GM23338 (cell line): ENCODE results near the gene FRK. TPM values are rescaled to one million over a fixed set of nuclear protein-coding genes. Genes with fewer than 3 reads are reported as not detected.

ENCODE experiments used
- ATAC-seq: fragments of 200-7000 bp; cut with Tn5 transposase; 3 replicates; pipeline ENCODE4 v1.9.1; 2020
- DNase-seq: peaks from one replicate; pipeline ENCODE4 v3.0.0-alpha.2; 2015; ENCODE audit warnings: low spot score
- H2AFZ ChIP-seq: fragments of 200-600 bp; sonication (generic); 2 replicates; pipeline ENCODE4 v1.8.0; 2016; ENCODE audit warnings: antibody characterized with exemption, mild to moderate bottlenecking, moderate library complexity
- H3F3A ChIP-seq: fragments of 200-600 bp; sonication (generic); replicated peaks from 2 replicates; pipeline ENCODE4 v1.8.0; 2017; ENCODE audit warnings: antibody characterized with exemption, mixed run types, low read depth
- H3K27ac ChIP-seq: fragments of 200-600 bp; sonication (generic); 2 replicates; pipeline ENCODE4 v1.6.1; 2016; ENCODE audit warnings: low read depth
- H3K27me3 ChIP-seq: fragments of 200-600 bp; sonication (generic); 2 replicates; pipeline ENCODE4 v1.8.0; 2016; ENCODE audit warnings: mild to moderate bottlenecking, mixed run types, moderate library complexity; ENCODE audit not compliant: insufficient read depth
- H3K36me3 ChIP-seq: fragments of 200-600 bp; sonication (generic); 2 replicates; pipeline ENCODE4 v1.8.0; 2016; ENCODE audit warnings: mild to moderate bottlenecking; ENCODE audit not compliant: insufficient read depth
- H3K4me1 ChIP-seq: fragments of 200-600 bp; sonication (generic); 2 replicates; pipeline ENCODE4 v1.8.0; 2016; ENCODE audit warnings: mild to moderate bottlenecking, moderate library complexity; ENCODE audit not compliant: insufficient read depth
- H3K4me2 ChIP-seq: fragments of 200-600 bp; sonication (generic); 2 replicates; pipeline ENCODE4 v1.7.1; 2017; ENCODE audit warnings: mixed run types
- H3K4me3 ChIP-seq: fragments of 200-600 bp; sonication (generic); 2 replicates; pipeline ENCODE4 v1.6.1; 2016; ENCODE audit warnings: mixed run types
- H3K79me2 ChIP-seq: fragments of 200-600 bp; sonication (generic); replicated peaks from 2 replicates; pipeline ENCODE4 v1.8.0; 2017; ENCODE audit warnings: mild to moderate bottlenecking; ENCODE audit not compliant: insufficient read depth
- H3K9me2 ChIP-seq: fragments of 200-600 bp; sonication (generic); 2 replicates; pipeline ENCODE4 v1.8.0; 2017; ENCODE audit not compliant: insufficient read depth
- H4K20me1 ChIP-seq: fragments of 200-600 bp; sonication (generic); replicated peaks from 2 replicates; pipeline ENCODE4 v1.8.0; 2017; ENCODE audit warnings: mild to moderate bottlenecking; ENCODE audit not compliant: insufficient read depth
- H3K27ac Mint-ChIP-seq: 2 replicates; pipeline ENCODE4 v1.8.0; 2020; ENCODE audit warnings: inconsistent platforms, mild to moderate bottlenecking, moderate library complexity, mixed read lengths
- H3K27me3 Mint-ChIP-seq: 3 replicates; pipeline ENCODE4 v1.8.0; 2022; ENCODE audit warnings: low read depth, mild to moderate bottlenecking, moderate library complexity, mixed read lengths, inconsistent platforms; ENCODE audit not compliant: insufficient read depth, poor library complexity
- H3K36me3 Mint-ChIP-seq: 3 replicates; pipeline ENCODE4 v1.8.0; 2021; ENCODE audit warnings: low read depth, mild to moderate bottlenecking, inconsistent platforms, moderate library complexity, mixed read lengths
- H3K4me1 Mint-ChIP-seq: 3 replicates; pipeline ENCODE4 v1.8.0; 2020; ENCODE audit warnings: mild to moderate bottlenecking, inconsistent platforms, mixed read lengths
- H3K4me3 Mint-ChIP-seq: 3 replicates; pipeline ENCODE4 v1.8.0; 2021; ENCODE audit warnings: moderate library complexity, mild to moderate bottlenecking, inconsistent platforms, mixed read lengths
- H3K9me3 Mint-ChIP-seq: 3 replicates; pipeline ENCODE4 v1.8.0; 2020; ENCODE audit warnings: moderate library complexity, mild to moderate bottlenecking, inconsistent platforms, mixed read lengths
- NANOG ChIP-seq: IDR thresholded peaks from 2 replicates; pipeline ENCODE4 v1.6.1; 2016; ENCODE audit warnings: antibody characterized with exemption, borderline replicate concordance
- STAT1 ChIP-seq: IDR thresholded peaks from one replicate; pipeline ENCODE4 v1.6.1; 2016; ENCODE audit warnings: antibody characterized with exemption; ENCODE audit not compliant: unreplicated experiment
- polyA plus RNA-seq: library from polyadenylated mRNA; unstranded; fragments of >200 nt; fragmentation: Nextera tagmentation; extraction: Ambion mirVana; gene quantifications from 2 replicates; pipeline ENCODE4 v1.2.1, GENCODE V29; 2016
- total RNA-seq: library from RNA; depleted of rRNA; stranded (reverse); fragments of >200 nt; shearing (Covaris generic); gene quantifications from 2 replicates; pipeline ENCODE4 v1.2.3, GENCODE V29; 2014
- TF ChIP-seq, protein P1 (sequence below): fragments of 250-450 bp; sonication (Bioruptor Pico); IDR thresholded peaks from 2 replicates; pipeline ENCODE4 v1.5.0; 2020; ENCODE audit warnings: mild to moderate bottlenecking, moderate library complexity

FRK gene
- total and polyA plus RNA-seq, 2 experiments from 2014 or later = 0.06 to 0.24 TPM

DNA sequence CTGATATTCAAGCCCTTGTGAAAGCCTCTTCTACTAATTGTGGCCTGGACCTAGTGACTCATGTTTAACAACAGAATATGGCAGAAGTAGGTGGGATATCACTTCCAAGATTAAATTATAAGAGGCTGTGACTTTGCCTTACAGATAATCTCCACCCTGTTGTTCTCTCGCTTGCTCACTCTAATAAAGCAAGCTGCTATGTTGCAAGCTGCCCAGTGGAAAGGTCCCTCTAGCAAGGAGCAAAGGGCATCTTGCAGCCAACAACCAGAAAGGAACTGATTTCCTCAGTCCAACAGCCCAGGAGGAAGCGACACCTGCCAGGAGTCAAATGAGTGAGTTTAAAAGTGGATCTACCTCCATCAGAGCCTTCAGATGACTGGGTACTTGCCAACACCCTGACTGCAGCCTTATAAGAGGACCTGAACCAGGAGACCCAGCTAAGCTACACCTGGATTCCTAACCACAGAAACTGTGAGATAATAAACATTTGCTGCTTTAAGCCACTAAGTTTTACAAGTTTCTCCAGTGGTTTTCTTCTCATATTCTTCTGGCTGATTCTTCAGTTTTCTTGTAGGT lies 112.6 kb downstream of the FRK start:
- Histone ChIP-seq H3K36me3 (no peaks in the 10 kb centered on the region), H2AFZ (no peak overlapping the region), H3K4me1 (no peaks in the 10 kb centered on the region), H3K4me2 (no peak overlapping the region), H3K4me3 (no peak overlapping the region), H3K9me2 (no peaks in the 10 kb centered on the region), H4K20me1 (no peaks in the 10 kb centered on the region), H3K27ac (no peak overlapping the region), H3K27me3 (no peaks in the 10 kb centered on the region), H3F3A (no peaks in the 10 kb centered on the region), H3K79me2 (no peaks in the 10 kb centered on the region)
- H3K36me3 Mint-ChIP-seq = no peaks in the 10 kb centered on the region
- no peak for DNase-seq
- H3K27me3 Mint-ChIP-seq = no peaks in the 10 kb centered on the region
- H3K4me3 Mint-ChIP-seq = no peak overlapping the region
- peaks cover 7% of the 10 kb centered on the region for H3K9me3 Mint-ChIP-seq
- no peak overlapping the region for H3K27ac Mint-ChIP-seq
- ATAC-seq = no peak
- TF ChIP-seq, protein P1, sequence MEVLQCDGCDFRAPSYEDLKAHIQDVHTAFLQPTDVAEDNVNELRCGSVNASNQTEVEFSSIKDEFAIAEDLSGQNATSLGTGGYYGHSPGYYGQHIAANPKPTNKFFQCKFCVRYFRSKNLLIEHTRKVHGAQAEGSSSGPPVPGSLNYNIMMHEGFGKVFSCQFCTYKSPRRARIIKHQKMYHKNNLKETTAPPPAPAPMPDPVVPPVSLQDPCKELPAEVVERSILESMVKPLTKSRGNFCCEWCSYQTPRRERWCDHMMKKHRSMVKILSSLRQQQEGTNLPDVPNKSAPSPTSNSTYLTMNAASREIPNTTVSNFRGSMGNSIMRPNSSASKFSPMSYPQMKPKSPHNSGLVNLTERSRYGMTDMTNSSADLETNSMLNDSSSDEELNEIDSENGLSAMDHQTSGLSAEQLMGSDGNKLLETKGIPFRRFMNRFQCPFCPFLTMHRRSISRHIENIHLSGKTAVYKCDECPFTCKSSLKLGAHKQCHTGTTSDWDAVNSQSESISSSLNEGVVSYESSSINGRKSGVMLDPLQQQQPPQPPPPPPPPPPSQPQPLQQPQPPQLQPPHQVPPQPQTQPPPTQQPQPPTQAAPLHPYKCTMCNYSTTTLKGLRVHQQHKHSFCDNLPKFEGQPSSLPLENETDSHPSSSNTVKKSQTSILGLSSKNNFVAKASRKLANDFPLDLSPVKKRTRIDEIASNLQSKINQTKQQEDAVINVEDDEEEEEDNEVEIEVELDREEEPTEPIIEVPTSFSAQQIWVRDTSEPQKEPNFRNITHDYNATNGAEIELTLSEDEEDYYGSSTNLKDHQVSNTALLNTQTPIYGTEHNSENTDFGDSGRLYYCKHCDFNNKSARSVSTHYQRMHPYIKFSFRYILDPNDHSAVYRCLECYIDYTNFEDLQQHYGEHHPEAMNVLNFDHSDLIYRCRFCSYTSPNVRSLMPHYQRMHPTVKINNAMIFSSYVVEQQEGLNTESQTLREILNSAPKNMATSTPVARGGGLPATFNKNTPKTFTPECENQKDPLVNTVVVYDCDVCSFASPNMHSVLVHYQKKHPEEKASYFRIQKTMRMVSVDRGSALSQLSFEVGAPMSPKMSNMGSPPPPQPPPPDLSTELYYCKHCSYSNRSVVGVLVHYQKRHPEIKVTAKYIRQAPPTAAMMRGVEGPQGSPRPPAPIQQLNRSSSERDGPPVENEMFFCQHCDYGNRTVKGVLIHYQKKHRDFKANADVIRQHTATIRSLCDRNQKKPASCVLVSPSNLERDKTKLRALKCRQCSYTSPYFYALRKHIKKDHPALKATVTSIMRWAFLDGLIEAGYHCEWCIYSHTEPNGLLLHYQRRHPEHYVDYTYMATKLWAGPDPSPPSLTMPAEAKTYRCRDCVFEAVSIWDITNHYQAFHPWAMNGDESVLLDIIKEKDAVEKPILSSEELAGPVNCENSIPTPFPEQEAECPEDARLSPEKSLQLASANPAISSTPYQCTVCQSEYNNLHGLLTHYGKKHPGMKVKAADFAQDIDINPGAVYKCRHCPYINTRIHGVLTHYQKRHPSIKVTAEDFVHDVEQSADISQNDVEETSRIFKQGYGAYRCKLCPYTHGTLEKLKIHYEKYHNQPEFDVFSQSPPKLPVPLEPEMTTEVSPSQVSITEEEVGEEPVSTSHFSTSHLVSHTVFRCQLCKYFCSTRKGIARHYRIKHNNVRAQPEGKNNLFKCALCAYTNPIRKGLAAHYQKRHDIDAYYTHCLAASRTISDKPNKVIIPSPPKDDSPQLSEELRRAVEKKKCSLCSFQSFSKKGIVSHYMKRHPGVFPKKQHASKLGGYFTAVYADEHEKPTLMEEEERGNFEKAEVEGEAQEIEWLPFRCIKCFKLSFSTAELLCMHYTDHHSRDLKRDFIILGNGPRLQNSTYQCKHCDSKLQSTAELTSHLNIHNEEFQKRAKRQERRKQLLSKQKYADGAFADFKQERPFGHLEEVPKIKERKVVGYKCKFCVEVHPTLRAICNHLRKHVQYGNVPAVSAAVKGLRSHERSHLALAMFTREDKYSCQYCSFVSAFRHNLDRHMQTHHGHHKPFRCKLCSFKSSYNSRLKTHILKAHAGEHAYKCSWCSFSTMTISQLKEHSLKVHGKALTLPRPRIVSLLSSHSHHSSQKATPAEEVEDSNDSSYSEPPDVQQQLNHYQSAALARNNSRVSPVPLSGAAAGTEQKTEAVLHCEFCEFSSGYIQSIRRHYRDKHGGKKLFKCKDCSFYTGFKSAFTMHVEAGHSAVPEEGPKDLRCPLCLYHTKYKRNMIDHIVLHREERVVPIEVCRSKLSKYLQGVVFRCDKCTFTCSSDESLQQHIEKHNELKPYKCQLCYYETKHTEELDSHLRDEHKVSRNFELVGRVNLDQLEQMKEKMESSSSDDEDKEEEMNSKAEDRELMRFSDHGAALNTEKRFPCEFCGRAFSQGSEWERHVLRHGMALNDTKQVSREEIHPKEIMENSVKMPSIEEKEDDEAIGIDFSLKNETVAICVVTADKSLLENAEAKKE (CRISPR knock-in tag) = no peak
- H3K4me1 Mint-ChIP-seq = no peaks in the 10 kb centered on the region

DNA sequence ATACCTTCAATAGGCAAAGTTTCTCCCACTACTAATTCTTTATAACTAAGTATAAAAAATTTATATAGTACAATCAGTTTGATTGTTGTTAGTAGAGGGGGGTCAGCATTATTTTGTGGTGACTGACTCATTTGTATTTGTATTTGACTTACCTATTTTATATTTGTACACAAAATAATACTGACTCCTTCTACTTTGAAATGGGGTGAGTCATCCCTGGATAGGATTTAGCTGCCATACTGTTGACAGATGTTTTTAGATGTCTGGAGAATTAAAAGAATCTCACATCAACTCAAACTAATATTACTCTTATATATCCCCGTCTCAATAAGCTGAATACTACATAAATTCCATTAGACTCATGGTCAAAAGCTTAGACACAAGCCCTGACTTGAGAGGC lies 114.9 kb downstream of the FRK start:
- Histone ChIP-seq H4K20me1 (no peaks in the 10 kb centered on the region), H2AFZ (no peak overlapping the region), H3K27ac (no peak overlapping the region), H3K36me3 (no peaks in the 10 kb centered on the region), H3K4me2 (no peak overlapping the region), H3K79me2 (no peaks in the 10 kb centered on the region), H3K4me3 (no peak overlapping the region), H3K27me3 (no peaks in the 10 kb centered on the region), H3F3A (no peaks in the 10 kb centered on the region), H3K9me2 (no peaks in the 10 kb centered on the region), H3K4me1 (no peaks in the 10 kb centered on the region)
- Mint-ChIP-seq H3K9me3 (peaks cover 12% of the 10 kb centered on the region), H3K36me3 (no peaks in the 10 kb centered on the region), H3K27me3 (no peaks in the 10 kb centered on the region), H3K4me3 (no peak overlapping the region), H3K4me1 (no peaks in the 10 kb centered on the region), H3K27ac (no peak overlapping the region)
- ATAC-seq = no peak
- DNase-seq = no peak
- no peak for TF ChIP-seq STAT1
- TF ChIP-seq NANOG = no peak
